GM12873 (cell line): ENCODE measurements around the gene SMURF2.

Source experiments
- CTCF ChIP-seq: IDR thresholded peaks from 2 replicates; pipeline ENCODE4 v1.5.1; 2012; ENCODE audit warnings: low read depth, mild to moderate bottlenecking, moderate library complexity, low read length, control low read depth; ENCODE audit not compliant: insufficient read depth; ENCODE audit errors: missing control alignments

SMURF2 gene

GRCh38 chr17:64583038-64583437, 79.1 kb downstream of the SMURF2 start:
- TF ChIP-seq CTCF: no peak

GRCh38 chr17:64580384-64581315, 81.5 kb downstream of the SMURF2 start:
- no peak for TF ChIP-seq CTCF

- TF ChIP-seq CTCF: no peak
Measured at GRCh38 chr17:64579917-64580316, 82.2 kb downstream of the SMURF2 start.

GRCh38 chr17:64575431-64575830, 86.7 kb downstream of the SMURF2 start:
- TF ChIP-seq CTCF: no peak

- TF ChIP-seq CTCF: no peak
Measured at GRCh38 chr17:64574646-64575045, 87.5 kb downstream of the SMURF2 start.

- no peak for TF ChIP-seq CTCF
Measured at GRCh38 chr17:64573214-64573613, 88.9 kb downstream of the SMURF2 start.

- no peak for TF ChIP-seq CTCF
Measured at GRCh38 chr17:64572682-64573154, 89.4 kb downstream of the SMURF2 start.
